ENCODE results near the gene MRPL50. TPM values are rescaled to one million over a fixed set of nuclear protein-coding genes. Genes with fewer than 3 reads are reported as not detected.
"Not testable (repeated sequence)": the region's sequence is repeated elsewhere in the genome, so short reads cannot be mapped to it uniquely, and the experiment has no call there.

MRPL50 gene
- total RNA-seq, 1 donor from 2014 or later, result 16.5 TPM

DNA sequence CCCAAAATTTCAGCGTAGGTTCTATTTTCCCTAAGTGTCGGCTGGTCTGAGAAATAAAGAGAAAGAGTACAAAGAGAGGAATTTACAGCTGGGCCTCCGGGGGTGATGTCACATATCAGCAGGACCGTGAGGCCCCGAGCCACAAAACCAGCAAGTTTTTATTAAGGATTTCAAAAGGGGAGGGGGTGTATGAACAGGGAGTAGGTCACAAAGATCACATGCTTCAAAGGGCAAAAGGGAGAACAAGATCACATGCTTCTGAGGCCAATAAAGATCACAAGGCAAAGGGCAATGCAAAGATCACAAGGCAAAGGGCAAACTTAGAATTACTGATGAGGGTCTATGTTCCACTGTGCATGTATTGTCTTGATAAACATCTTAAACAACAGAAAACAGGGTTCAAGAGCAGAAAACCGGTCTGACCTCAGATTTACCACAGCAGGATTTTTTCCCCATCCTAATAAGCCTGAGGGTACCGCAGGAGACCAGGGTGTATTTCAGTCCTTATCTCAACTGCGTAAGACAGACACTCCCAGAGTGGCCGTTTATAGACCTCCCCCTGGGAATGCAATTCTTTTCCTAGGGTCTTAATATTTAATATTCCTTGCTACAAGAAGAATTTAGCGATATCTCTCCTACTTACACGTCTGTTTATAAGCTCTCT lies 13.4 kb downstream of the MRPL50 start, which contains the start of gene BAAT:
Gene BAAT, minus strand, starts transcription at position 134 of the 664 bp plus-strand sequence. CDS start 13,602 bp downstream, outside the sequence.
- intact Hi-C loops (cut with DNase I); ATAC-seq (ENCODE audit: poor library complexity); DNase-seq: not testable (repeated sequence)

DNA sequence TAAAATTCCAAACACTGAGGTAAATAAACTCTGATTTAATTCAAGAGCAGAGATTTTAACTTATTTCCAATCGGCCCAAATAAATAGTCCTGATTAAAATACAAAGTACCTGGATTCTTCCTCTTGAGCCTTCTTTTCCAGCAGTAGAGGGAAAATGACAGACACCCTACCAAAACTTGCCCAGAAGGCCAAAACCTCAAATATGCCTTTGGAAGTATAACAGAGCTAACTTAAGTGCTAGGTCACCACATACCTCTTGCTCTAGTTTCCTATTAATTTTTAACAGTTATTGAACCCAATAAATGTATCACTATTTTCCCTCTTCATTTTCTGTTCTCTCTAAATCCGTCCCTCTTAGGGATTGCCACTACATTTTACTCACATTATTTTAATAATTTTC lies 15.1 kb downstream of the MRPL50 start:
- intact Hi-C loops (cut with DNase I), result no loop called here
- no peak for DNase-seq
- ATAC-seq (ENCODE audit: poor library complexity), result no peak

- ATAC-seq (ENCODE audit: poor library complexity), result no peak
- no peak for DNase-seq
- intact Hi-C loops (cut with DNase I), result no loop called here
These were observed 16.5 kb downstream of the MRPL50 start for GRCh38 chr9:101381833-101382342.

DNA sequence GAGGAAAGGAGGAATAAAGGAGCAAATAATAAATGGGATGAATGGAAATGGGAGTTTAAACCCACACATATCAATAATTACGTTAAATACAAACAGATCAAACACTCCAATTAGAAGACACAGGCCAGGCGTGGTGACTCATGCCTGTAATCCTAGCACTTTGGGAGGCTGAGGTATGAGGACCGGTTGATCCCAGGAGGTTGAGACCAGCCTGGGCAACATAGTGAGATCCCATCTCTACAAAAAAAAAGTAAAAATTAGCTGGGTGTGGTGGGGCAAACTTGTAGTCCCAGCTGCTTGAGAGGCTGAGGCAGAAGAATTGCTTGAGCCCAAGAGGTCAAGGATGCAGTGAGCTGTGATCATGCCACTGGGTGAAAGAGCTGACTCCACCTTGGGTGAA lies 17.3 kb downstream of the MRPL50 start:
- ATAC-seq (ENCODE audit: poor library complexity) (no peak), DNase-seq (no peak)
- intact Hi-C loops (cut with DNase I), result no loop called here

DNA sequence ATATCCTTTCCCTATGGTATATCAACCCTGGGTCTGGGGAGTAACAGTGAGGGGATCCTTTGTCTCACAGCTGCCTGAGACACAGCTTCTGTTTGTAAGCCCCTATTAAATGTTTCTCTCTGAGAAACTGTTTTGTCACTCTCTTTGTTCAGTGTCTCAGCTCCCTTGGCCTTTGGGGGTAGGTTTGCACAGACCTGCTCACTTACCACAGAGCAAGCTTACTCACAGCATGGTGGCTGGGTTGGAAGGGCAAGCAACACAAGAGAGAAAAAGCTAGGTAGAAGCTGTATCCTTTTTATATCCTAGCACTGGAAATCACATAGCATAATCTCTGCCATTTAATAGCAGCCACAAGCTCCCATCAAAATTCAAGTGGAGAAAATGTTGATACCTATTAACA lies 18.1 kb downstream of the MRPL50 start:
- no peak for DNase-seq
- no peak for ATAC-seq (ENCODE audit: poor library complexity)
- intact Hi-C loops (cut with DNase I), result no loop called here

GRCh38 chr9:101376111-101376848 lies 22.1 kb downstream of the MRPL50 start:
- intact Hi-C loops (cut with DNase I), result no loop called here
- ATAC-seq (ENCODE audit: poor library complexity) (no peak), DNase-seq (no peak)

DNA sequence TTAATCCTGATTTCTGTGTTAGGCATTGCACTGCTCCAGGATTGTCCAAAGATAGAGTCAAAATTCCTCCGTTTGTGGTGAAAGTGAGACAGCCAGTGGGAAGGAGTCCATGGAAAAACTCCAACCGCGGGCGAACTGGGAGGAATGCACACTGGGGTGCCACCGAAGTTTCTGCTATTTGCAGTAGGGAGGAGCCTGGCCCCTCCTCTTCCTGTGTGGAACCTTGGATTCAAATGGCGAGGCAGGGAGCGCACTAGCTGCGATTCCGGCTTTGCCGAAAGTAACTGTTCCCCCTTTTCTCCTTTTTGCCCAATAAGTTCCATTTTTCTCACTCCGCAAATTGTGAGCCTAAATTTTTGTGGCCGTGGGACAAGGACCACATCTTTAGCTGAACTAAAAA lies 22.9 kb downstream of the MRPL50 start:
- ATAC-seq (ENCODE audit: poor library complexity), result no peak
- intact Hi-C loops (cut with DNase I), result no loop called here

DNA sequence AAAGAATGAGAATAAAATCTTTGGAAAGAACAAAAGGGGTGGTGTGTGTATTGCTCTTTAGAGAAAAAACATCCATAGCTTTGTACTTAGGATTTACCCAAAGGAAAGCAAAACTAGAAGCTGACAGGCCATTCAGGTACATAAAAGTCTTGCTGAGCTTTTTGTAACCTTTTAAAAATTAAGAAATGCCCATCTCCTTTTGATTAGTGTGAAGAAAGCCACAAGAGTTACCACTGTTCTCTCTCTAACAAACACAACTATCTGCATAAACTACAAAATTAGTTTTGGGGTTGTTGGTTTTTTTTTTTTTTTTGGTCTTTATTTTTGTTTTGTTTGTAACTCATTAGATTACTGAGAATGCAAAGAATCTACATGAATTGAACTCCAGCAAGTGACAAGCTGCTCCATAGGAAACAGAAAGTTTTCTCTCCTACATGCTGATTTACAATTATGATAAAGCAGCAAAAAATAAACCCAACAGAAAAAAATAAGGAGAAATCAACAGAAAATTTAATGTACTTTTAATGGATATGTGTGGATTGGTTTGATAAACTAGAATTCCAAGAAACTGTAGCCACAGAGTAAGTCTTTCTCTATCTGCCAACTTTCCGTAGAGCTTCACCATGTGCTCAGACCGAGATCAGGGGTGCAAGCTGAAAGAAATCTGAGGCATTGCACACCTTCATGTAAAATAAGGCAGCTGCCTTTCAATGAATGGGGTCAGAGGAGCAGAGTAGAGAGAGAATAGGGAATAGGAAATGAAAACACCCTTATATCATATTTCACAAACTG lies 25.9 kb downstream of the MRPL50 start:
- ATAC-seq (ENCODE audit: poor library complexity), result no peak
- intact Hi-C loops (cut with DNase I), result no loop called here
- DNase-seq, result no peak

More for the DNA sequence above, 22.9 kb downstream of the MRPL50 start:
- DNase-seq, result no peak

DNA sequence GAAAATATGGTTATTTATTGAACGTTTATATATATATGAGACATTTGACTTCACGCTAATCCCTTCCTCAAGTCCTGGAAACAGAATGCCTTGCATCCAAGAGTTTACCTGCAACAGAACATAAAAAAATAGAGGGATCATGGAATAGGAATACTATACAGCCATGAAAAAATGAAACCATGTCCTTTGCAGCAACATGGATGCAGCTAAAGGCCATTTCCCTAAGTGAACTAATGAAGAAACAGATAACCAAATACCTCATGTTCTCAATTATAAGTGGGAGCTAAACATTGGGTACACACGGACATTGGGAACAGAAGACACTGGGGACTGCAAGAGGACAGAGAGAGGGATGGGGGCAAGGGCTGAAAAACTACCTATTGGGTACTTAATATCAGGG lies 26.6 kb downstream of the MRPL50 start:
- intact Hi-C loops (cut with DNase I), result no loop called here
- DNase-seq, result no peak
- ATAC-seq (ENCODE audit: poor library complexity), result no peak

GRCh38 chr9:101369884-101370531 lies 28.4 kb downstream of the MRPL50 start:
- DNase-seq, result no peak

DNA sequence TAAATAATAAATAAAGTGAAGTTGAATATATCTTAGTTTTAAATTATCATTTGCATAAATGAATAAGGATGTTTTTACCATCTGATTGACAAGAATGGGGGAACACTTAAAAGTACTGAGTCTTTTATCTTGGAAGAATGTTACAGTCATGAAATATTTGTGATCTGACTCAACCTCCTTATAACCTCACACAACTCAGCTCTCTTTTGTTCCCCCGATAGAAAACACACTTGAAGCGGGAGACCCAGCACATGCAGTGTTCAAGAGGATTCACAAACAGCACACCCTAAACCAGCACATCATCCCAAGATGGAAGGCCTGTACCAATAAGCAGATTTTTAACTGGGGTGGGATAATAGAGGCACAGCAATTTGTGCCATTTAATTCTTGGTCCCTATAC lies 29.1 kb downstream of the MRPL50 start:
- intact Hi-C loops (cut with DNase I), result no loop called here
- no peak for ATAC-seq (ENCODE audit: poor library complexity)
- DNase-seq, result no peak

More at GRCh38 chr9:101369884-101370531, 28.4 kb downstream of the MRPL50 start:
- intact Hi-C loops (cut with DNase I), result no loop called here
- ATAC-seq (ENCODE audit: poor library complexity), result no peak

GRCh38 chr9:101367323-101367722 lies 31.1 kb downstream of the MRPL50 start:
- no peak for DNase-seq

GRCh38 chr9:101366038-101366756 lies 32.2 kb downstream of the MRPL50 start:
- ATAC-seq (ENCODE audit: poor library complexity), result no peak
- DNase-seq, result no peak
- intact Hi-C loops (cut with DNase I), result no loop called here

More at GRCh38 chr9:101367323-101367722, 31.1 kb downstream of the MRPL50 start:
- intact Hi-C loops (cut with DNase I), result no loop called here
- ATAC-seq (ENCODE audit: poor library complexity), result no peak

DNA sequence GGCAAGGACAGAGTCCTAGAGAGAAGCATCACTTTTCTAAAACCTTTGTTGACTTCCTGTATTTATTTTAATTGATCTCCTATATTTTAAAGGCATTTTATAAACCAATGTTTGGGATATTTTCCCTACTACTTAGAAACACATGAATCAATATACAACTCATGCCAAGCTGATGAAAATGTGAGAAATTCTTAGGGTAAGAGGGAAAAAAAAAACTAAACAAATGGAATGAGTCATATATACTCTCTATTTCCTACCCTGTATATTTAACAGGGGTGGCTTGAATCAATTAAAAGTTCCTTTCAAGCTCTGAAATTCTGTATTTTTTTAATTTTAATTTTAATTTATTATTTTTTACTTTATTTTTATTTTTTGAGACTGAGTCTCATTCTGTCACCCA lies 33.2 kb downstream of the MRPL50 start:
- DNase-seq, result no peak
- intact Hi-C loops (cut with DNase I), result no loop called here
- ATAC-seq (ENCODE audit: poor library complexity), result no peak

DNA sequence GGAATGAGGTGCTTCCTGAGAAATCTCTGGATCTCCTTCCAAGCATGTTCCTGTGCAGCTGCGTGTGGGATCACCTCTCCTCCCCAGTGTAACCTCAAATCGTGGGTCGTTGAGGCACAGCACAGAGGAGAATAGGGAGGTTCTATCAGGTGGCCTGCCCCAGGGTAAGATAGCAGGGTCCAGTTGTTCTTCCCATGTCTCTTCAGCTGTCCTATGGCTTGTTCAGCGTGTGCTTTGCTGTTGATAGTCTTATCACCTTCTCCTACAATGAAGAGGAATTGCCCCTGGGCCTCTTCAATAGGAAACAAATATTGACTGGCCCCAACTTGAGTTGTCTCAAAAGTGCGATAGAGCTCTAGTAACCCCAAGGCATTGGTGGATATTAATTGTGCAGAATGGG lies 36.0 kb downstream of the MRPL50 start:
- no peak for DNase-seq
- intact Hi-C loops (cut with DNase I), result no loop called here
- ATAC-seq (ENCODE audit: poor library complexity), result no peak

DNA sequence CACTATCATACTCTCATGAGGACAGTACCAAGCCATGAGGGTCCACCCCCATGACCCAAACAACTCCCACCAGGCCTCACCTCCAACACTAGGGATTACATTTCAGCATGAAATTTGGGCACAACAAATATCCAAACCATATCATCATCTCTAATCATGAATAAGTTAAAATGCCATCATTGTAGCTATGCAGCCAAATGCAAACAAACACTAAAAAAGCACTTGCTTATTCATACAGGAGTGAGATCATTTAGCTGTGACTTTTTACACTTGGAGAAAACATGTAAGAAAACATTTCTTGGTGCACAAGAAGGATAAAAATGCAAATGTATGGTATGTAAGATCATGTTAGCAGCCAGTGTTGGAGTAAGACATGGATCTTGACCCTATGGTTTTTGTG lies 37.8 kb downstream of the MRPL50 start:
- ATAC-seq (ENCODE audit: poor library complexity) (no peak), DNase-seq (no peak)
- intact Hi-C loops (cut with DNase I), result no loop called here

DNA sequence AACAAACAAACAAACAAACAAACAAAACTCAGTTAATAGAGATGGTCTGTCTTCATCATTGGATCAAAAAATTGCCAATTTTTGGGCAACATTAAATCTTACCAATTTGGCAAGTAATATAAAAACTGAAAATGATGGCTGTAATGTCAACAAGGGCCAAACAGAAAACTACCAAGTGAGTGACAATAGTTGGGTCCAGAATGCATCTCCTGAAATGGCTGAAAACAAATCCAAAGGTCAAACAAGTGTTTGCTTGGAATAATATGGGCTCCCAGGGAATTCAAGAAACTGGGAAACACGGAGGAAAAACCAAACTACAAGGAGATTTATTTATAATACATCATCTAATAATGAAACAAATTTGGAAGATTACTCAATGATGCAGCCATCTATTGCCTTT lies 38.7 kb downstream of the MRPL50 start:
- ATAC-seq (ENCODE audit: poor library complexity), result no peak
- intact Hi-C loops (cut with DNase I), result no loop called here
- DNase-seq, result no peak

GRCh38 chr9:101356619-101357018 lies 41.8 kb downstream of the MRPL50 start:
- ATAC-seq (ENCODE audit: poor library complexity) (no peak), DNase-seq (no peak)
- intact Hi-C loops (cut with DNase I), result no loop called here
